Stimulated activated CD4-positive, alpha-beta T cell treated with anti-CD3 and anti-CD28 coated beads, Interleukin-12 subunit alpha, Interleukin-12 subunit beta, amount 100 ng/mL, for 24 hours (primary cell): ENCODE results near the gene PSMF1.

Experiments
- DNase-seq, 2 experiments: peaks; one replicate each; pipeline ENCODE4 v3.0.0-alpha.2; 2020; ENCODE audit warnings: low read depth in 2 of 2

The PSMF1 gene

GRCh38 chr20:1118336-1119127 lies at the start of gene PSMF1:
Gene PSMF1 (plus strand): TSS chr20:1118602. CDS start chr20:1118774, 172 bp downstream.
- DNase-seq, result peak; percentile 89 to 91

GRCh38 chr20:1072258-1072657 lies 46.1 kb upstream of the PSMF1 start:
- no peak for DNase-seq

DNA sequence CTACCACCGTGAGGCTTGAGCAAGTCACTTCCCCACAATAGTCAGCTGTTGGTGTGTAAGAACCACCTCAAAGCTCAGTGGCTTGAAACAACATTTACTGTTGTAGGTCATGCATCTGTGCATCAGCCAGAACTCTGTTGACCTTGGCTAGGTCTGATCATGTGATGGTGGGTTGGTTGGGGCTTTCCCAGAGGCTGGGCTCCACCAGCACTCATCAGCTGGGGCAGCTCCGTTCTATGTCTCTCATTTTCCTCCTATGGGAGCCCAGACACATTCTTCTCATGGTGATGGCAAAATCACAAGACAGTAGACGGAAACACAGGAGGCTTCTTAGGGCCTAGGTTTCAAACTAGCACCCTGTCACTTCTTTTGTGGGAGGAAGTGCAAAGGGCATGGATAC lies 42.8 kb upstream of the PSMF1 start:
- no peak for DNase-seq

- DNase-seq, result no peak
Observed at GRCh38 chr20:1081891-1082290, 36.5 kb upstream of the PSMF1 start.

GRCh38 chr20:1083431-1084080 lies 34.8 kb upstream of the PSMF1 start:
- no peak for DNase-seq

GRCh38 chr20:1085492-1086276 lies 32.7 kb upstream of the PSMF1 start:
- DNase-seq, result no peak

- DNase-seq, result no peak
Observed at GRCh38 chr20:1086277-1087213, 31.9 kb upstream of the PSMF1 start.

DNA sequence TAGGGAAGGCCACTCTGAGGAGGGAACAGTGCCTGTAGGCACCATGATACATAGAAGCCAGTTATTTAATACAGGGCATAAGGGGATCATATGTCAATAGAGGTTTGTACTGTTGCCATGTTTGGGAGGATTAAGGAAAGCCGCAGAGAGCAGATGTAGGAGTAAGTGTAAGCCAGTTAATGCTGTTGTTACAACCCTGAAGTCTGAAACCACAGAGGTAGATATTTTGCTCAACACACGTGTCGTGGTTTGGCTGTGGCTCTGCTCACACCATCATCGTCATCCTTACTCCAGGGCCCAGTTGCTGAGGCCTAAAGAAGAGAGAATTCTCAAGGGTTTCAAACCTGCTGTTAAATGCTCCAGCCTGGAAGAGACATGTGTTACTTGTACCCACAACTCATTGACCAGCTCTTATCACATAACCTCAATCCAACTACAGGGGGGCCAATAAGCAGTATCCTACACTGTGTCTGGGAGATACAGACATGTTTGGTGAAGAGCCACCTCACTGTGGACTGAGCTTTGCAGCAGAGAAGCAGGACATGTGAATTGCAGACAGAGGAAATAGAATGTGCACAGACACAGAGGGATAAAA lies 31.0 kb upstream of the PSMF1 start:
- no peak for DNase-seq

DNA sequence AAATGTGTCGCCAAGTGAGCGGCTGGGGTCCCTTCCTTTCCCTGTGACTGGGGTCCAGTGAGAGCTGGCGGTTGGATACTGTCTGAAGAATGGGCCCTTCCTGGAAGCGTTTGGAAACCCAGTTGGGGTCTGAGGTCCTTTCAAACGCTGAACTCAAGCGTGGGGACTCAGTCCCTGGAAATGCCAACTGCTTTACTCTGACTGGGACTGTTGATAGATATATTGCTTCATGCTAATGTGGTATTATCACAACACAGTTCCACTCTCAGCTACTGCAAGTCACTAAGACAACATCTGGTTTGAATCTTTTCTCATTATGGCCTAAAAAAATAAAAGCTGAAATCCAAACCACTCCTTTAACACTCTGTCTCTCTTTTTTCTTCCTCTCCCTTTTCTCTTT lies 23.7 kb upstream of the PSMF1 start:
- DNase-seq, result no peak

- DNase-seq, result no peak
Observed at GRCh38 chr20:1101533-1101932, 16.9 kb upstream of the PSMF1 start.

DNA sequence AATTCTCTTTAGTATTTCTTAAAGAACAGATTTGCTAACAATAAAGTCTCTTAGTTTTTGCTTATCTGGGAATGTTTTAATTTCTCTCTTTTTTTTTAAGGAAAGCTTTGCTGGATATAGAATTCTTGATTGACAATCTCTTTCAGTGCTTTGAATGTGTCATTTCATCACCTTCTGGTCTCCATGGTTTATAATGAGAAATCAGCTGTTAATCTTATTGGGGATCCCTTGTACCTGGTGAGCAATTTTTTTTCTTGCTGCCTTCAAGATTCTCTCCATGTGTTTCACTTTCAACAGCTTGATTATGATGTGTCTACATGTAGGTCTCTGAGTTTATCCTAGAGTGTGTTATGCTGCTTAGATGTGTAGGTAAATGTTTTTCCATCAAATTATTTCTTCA lies 16.4 kb upstream of the PSMF1 start:
- no peak for DNase-seq

DNA sequence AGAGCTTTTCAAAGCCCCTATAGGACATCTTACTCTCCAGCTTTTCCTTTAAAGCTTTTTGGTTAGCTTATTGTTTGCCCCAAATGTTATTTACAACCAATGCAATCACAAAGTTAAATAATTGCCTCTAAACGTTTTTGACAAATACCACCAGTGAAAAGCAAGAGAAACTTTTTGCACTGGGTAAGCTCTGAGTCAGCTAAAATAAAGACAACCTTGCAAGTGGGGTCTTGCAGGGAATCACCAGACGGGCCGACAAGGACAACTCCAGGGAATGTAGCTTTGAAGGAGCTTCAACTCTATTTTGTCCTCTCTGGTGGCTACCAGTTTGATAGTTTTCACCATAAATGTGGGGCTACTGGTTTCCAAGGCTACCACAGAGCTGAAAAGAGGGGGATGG lies 14.7 kb upstream of the PSMF1 start:
- DNase-seq, result no peak

DNA sequence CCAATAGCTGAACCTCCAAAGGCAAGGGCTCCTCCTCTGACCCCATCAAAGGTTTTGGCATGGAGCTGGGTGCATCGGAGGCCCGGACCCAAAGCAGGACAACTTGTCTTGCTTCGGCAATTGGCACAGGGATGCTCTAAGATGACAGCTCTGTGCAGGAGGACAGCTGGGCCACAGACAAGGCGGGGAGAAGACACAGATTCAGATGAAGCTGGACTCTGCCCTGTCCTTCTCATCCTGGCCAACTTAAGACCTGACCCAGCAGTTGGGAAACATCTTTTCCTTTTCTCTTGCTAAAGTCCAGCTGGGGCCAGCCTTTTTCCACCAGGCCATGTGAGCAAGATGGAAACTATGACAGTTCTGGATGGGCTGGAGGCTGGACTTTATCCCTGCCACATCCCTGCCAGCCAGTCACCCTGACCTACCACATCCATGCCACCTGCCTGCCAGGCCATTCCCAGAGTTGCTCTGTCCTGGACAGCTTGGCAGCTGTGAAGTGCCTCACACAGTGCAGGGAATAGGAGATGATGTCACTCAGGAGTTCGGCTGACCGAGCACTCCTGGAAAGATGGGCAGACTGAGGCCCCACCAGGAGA lies 12.7 kb upstream of the PSMF1 start:
- DNase-seq, result no peak

DNA sequence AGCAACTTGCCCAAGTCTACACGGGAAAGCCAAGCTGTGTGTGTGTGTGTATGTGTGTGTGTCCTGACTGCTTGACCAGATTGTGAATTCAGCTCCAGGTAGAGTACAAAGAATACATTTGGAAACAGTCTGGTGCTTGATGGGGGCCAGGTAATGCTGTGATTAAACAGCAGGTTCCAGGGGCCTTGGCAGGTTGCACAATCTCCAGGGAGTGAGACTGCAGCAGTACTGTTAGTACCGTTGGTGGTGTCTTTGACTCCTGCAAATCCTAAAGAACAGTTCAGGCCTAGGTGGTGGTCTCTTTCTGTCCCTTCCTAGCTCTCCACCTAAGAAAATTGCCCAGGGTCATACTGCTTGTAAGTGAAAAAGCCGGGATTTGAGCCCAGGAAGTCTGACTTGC lies 11.2 kb upstream of the PSMF1 start:
- DNase-seq, result no peak

GRCh38 chr20:1108437-1108920 lies 9.9 kb upstream of the PSMF1 start:
- DNase-seq, result peak; percentile 28 to 49

- no peak for DNase-seq
Observed at GRCh38 chr20:1112908-1113307, 5.5 kb upstream of the PSMF1 start.

GRCh38 chr20:1118004-1118335 lies 432 bp upstream of the PSMF1 start:
- no peak for DNase-seq

- DNase-seq, result no peak
Observed at GRCh38 chr20:1119128-1119505, 715 bp downstream of the PSMF1 start.

GRCh38 chr20:1119524-1119923 lies 1.1 kb downstream of the PSMF1 start:
- no peak for DNase-seq

GRCh38 chr20:1121429-1121828 lies 3.0 kb downstream of the PSMF1 start:
- no peak for DNase-seq
